CD14-positive monocyte (primary cell): ENCODE data around the gene PPP3CA. TPM values are rescaled to one million over a fixed set of nuclear protein-coding genes. Genes with fewer than 3 reads are reported as not detected.

ENCODE experiments used
- DNase-seq, 3 donors: peaks; one replicate each; pipeline ENCODE4 v3.0.0-alpha.2; 2011 to 2022
- H2AFZ ChIP-seq: 2 replicates; pipeline ENCODE4 v1.6.0; 2012; ENCODE audit warnings: mild to moderate bottlenecking, low read depth, low read length, inconsistent platforms; ENCODE audit not compliant: insufficient read depth, poor library complexity, severe bottlenecking
- H3K27ac ChIP-seq, 2 donors: 1 replicate in 1 of 2; 2 replicates in 1 of 2; pipeline ENCODE4 v1.5.1; 2012 to 2013; ENCODE audit warnings: low read length in 2 of 2, control low read depth in 1 of 2, inconsistent platforms in 1 of 2, low read depth in 1 of 2, mild to moderate bottlenecking in 1 of 2
- H3K27me3 ChIP-seq, 2 donors: one replicate each; pipeline versions ENCODE4 v1.6.0 to v1.6.1; 2011 to 2013; ENCODE audit warnings: low read length in 2 of 2; ENCODE audit not compliant: control insufficient read depth in 2 of 2, insufficient read depth in 2 of 2
- H3K36me3 ChIP-seq, 2 donors: replicated peaks in 1 of 2; 1 replicate in 1 of 2; 2 replicates in 1 of 2; pipeline versions ENCODE4 v1.5.1 to v1.6.1; 2012 to 2013; ENCODE audit warnings: low read length in 2 of 2, control low read depth in 1 of 2, inconsistent platforms in 1 of 2, mild to moderate bottlenecking in 1 of 2; ENCODE audit not compliant: insufficient read depth in 2 of 2, control insufficient read depth in 1 of 2
- H3K4me1 ChIP-seq, 2 donors: 1 replicate in 1 of 2; 2 replicates in 1 of 2; pipeline versions ENCODE4 v1.5.1 to v1.6.1; 2012 to 2013; ENCODE audit warnings: low read length in 2 of 2, control low read depth in 1 of 2, inconsistent platforms in 1 of 2, mild to moderate bottlenecking in 1 of 2, moderate library complexity in 1 of 2; ENCODE audit not compliant: insufficient read depth in 2 of 2, control insufficient read depth in 1 of 2
- H3K4me2 ChIP-seq: replicated peaks from 2 replicates; pipeline ENCODE3; 2012; ENCODE audit warnings: low read length, moderate library complexity, mild to moderate bottlenecking; ENCODE audit not compliant: poor library complexity, severe bottlenecking; ENCODE audit errors: extremely low read depth
- H3K4me3 ChIP-seq, 3 experiments: fragments of 200-600 bp in 1 of 3; sonication (generic) in 1 of 3; replicated peaks in 1 of 3; 1 replicate in 2 of 3; 2 replicates in 1 of 3; pipeline ENCODE4 v1.5.1; 2011 to 2013; ENCODE audit warnings: low read length in 3 of 3, mild to moderate bottlenecking in 3 of 3, control low read depth in 2 of 3, low read depth in 2 of 3, inconsistent platforms in 1 of 3, moderate library complexity in 1 of 3
- H3K79me2 ChIP-seq: 2 replicates; pipeline ENCODE4 v1.6.0; 2012; ENCODE audit warnings: mild to moderate bottlenecking, control low read depth, inconsistent platforms, low read length, moderate library complexity; ENCODE audit not compliant: insufficient read depth
- H3K9ac ChIP-seq: 2 replicates; pipeline ENCODE4 v1.6.0; 2017; ENCODE audit warnings: low read length, mild to moderate bottlenecking; ENCODE audit not compliant: insufficient read depth, poor library complexity, severe bottlenecking
- H3K9me3 ChIP-seq, 2 donors: replicated peaks in 1 of 2; 1 replicate in 1 of 2; 2 replicates in 1 of 2; pipeline versions ENCODE4 v1.5.1 to v1.6.1; 2012 to 2013; ENCODE audit warnings: low read length in 2 of 2, control low read depth in 1 of 2; ENCODE audit not compliant: control insufficient read depth in 1 of 2, insufficient read depth in 1 of 2
- H4K20me1 ChIP-seq: 2 replicates; pipeline ENCODE4 v1.6.0; 2012; ENCODE audit warnings: mild to moderate bottlenecking, low read length, control low read depth, moderate library complexity; ENCODE audit not compliant: insufficient read depth
- H3K27ac Mint-ChIP-seq, 7 donors: one replicate each; pipeline ENCODE4 v1.8.0; 2020; ENCODE audit warnings: mild to moderate bottlenecking in 7 of 7, mixed read lengths in 7 of 7, moderate library complexity in 6 of 7, inconsistent platforms in 2 of 7
- H3K27me3 Mint-ChIP-seq, 3 donors: one replicate each; pipeline ENCODE4 v1.8.0; 2021 to 2022; ENCODE audit warnings: low read depth in 3 of 3, mild to moderate bottlenecking in 3 of 3, mixed read lengths in 3 of 3, moderate library complexity in 3 of 3, inconsistent platforms in 1 of 3
- H3K36me3 Mint-ChIP-seq, 2 donors: one replicate each; pipeline ENCODE4 v1.8.0; 2020; ENCODE audit warnings: mixed read lengths in 2 of 2, inconsistent platforms in 1 of 2, mild to moderate bottlenecking in 1 of 2
- H3K4me1 Mint-ChIP-seq: one replicate; pipeline ENCODE4 v1.8.0; 2020; ENCODE audit warnings: mild to moderate bottlenecking, mixed read lengths
- H3K4me3 Mint-ChIP-seq, 2 donors: one replicate each; pipeline ENCODE4 v1.8.0; 2020; ENCODE audit warnings: mild to moderate bottlenecking in 2 of 2, mixed read lengths in 2 of 2, moderate library complexity in 1 of 2
- H3K9me3 Mint-ChIP-seq, 7 donors: one replicate each; pipeline ENCODE4 v1.8.0; 2020 to 2022; ENCODE audit warnings: mixed read lengths in 7 of 7, mild to moderate bottlenecking in 6 of 7, moderate library complexity in 6 of 7, inconsistent platforms in 2 of 7
- CTCF ChIP-seq: fragments of 200-600 bp; IDR thresholded peaks from one replicate; pipeline ENCODE4 v1.8.0; 2022; ENCODE audit warnings: antibody characterized with exemption, mild to moderate bottlenecking
- WGBS: methylation state at CpG from one replicate; pipeline ENCODE4 v1.1.5; 2013; ENCODE audit warnings: missing lambda C conversion rate; ENCODE audit not compliant: insufficient coverage; 5-methylcytosine and 5-hydroxymethylcytosine counted together
- intact Hi-C, 2 donors: fragments of 100-400 bp; cut with micrococcal nuclease; formaldehyde crosslinking; loops; one replicate each; pipeline versions ENCODE4 v1.15.0 to v1.15.1; 2023
- polyA plus RNA-seq, 3 donors: library from polyadenylated mRNA; depleted of rRNA in 1 of 3; unstranded in 2 of 3; stranded (reverse) in 1 of 3; fragments of 300-500 nt in 2 of 3; fragments of >200 nt in 1 of 3; fragmentation: Illumina TruSeq in 2 of 3; gene quantifications; 1 replicate in 2 of 3; 2 replicates in 1 of 3; pipeline ENCODE4 v1.2.3, GENCODE V29; 2012 to 2021

PPP3CA gene
- polyA plus RNA-seq, 3 donors, result 5.1 to 9.7 (median 8.9) TPM

GRCh38 chr4:101229116-101229515 is 118.2 kb downstream of the PPP3CA start:
- Mint-ChIP-seq H3K9me3 (no peaks in the 10 kb centered on the region), H3K4me1 (peaks cover 5% of the 10 kb centered on the region), H3K27me3 (no peaks in the 10 kb centered on the region), H3K27ac (peak overlapping the region in 1 of 7 donors; percentile 35), H3K4me3 (no peak overlapping the region), H3K36me3 (no peaks in the 10 kb centered on the region)
- no peak for TF ChIP-seq CTCF
- no peak overlapping the region for H3K27ac ChIP-seq
- H3K4me3 ChIP-seq, result no peak overlapping the region
- no peaks in the 10 kb centered on the region for H3K27me3 ChIP-seq
- H3K9ac ChIP-seq, result no peak overlapping the region
- peaks cover 77% of the 10 kb centered on the region for H3K79me2 ChIP-seq
- peaks cover 98% of the 10 kb centered on the region for H4K20me1 ChIP-seq
- intact Hi-C loops, result no loop called here
- H2AFZ ChIP-seq, result no peak overlapping the region
- no peaks in the 10 kb centered on the region for H3K36me3 ChIP-seq
- no peak overlapping the region for H3K4me2 ChIP-seq
- no CpG with 5 or more reads among the region's 2 CpGs for WGBS
- H3K4me1 ChIP-seq, result no peaks in the 10 kb centered on the region
- no peak for DNase-seq
- H3K9me3 ChIP-seq, result no peaks in the 10 kb centered on the region

- H3K9me3 Mint-ChIP-seq, result no peaks in the 10 kb centered on the region
- peaks cover 73% of the 10 kb centered on the region for H3K79me2 ChIP-seq
- no peaks in the 10 kb centered on the region for H3K4me1 ChIP-seq
- H3K4me3 Mint-ChIP-seq, result no peak overlapping the region
- no peaks in the 10 kb centered on the region for H3K36me3 ChIP-seq
- peaks cover 5% of the 10 kb centered on the region for H3K4me1 Mint-ChIP-seq
- DNase-seq, result no peak
- TF ChIP-seq CTCF, result no peak
- H3K4me3 ChIP-seq, result no peak overlapping the region
- peaks cover 98% of the 10 kb centered on the region for H4K20me1 ChIP-seq
- H3K4me2 ChIP-seq, result no peak overlapping the region
- H3K36me3 Mint-ChIP-seq, result no peaks in the 10 kb centered on the region
- H2AFZ ChIP-seq, result no peak overlapping the region
- intact Hi-C loops, result no loop called here
- no peaks in the 10 kb centered on the region for H3K27me3 ChIP-seq
- no peaks in the 10 kb centered on the region for H3K9me3 ChIP-seq
- no peaks in the 10 kb centered on the region for H3K27me3 Mint-ChIP-seq
- no peak overlapping the region for H3K27ac ChIP-seq
- H3K9ac ChIP-seq, result no peak overlapping the region
- H3K27ac Mint-ChIP-seq, result peak overlapping the region in 1 of 7 donors; percentile 15
Measured at GRCh38 chr4:101227715-101228114, 119.6 kb downstream of the PPP3CA start.
